ENCODE measurements around the gene ROR2.
"Not testable (repeated sequence)": the region's sequence is repeated elsewhere in the genome, so short reads cannot be mapped to it uniquely, and the experiment has no call there.

Gene ROR2

DNA sequence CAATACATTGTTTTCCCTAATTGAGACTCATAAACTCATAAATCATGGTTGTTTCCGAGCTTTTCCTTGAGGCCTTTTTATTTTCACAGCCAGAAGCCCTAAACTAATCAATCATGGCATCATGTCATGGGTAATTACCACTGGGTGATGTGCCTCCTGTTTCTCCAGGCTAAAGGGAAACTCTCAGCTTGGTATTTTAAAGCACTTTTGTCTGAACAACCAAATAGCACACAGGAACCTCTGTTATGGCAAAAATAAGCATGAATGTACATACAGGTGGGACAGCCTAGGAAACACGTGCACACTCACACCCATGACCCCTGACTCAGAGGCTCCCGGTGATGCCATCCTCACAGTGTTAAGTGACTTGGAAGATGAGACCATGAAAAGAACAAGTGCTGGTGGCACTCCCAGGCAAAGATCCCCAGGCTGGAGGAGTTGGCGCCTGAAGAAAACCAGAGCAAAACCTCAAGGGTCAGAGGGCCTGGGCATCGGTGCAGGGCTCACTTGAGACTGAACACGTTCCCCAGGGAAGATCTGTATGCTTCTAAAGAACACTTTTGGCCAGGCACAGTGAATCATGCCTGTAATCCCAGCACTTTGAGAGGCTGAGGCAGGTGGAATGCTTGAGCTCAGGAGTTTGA is 154.3 kb downstream of the ROR2 start:
- Histone ChIP-seq H3K36me3 (no peaks in the 10 kb centered on the region; the same call in 1 of the 2 replicates), H3K9me3 (no peaks in the 10 kb centered on the region), H3K4me1 (peaks cover 18% of the 10 kb centered on the region), H3K4me3 (ENCODE audit: low read depth, low read length) (no peak overlapping the region), H3K27me3 (no peaks in the 10 kb centered on the region)
- TF ChIP-seq, protein P1, sequence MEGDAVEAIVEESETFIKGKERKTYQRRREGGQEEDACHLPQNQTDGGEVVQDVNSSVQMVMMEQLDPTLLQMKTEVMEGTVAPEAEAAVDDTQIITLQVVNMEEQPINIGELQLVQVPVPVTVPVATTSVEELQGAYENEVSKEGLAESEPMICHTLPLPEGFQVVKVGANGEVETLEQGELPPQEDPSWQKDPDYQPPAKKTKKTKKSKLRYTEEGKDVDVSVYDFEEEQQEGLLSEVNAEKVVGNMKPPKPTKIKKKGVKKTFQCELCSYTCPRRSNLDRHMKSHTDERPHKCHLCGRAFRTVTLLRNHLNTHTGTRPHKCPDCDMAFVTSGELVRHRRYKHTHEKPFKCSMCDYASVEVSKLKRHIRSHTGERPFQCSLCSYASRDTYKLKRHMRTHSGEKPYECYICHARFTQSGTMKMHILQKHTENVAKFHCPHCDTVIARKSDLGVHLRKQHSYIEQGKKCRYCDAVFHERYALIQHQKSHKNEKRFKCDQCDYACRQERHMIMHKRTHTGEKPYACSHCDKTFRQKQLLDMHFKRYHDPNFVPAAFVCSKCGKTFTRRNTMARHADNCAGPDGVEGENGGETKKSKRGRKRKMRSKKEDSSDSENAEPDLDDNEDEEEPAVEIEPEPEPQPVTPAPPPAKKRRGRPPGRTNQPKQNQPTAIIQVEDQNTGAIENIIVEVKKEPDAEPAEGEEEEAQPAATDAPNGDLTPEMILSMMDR (IDR thresholded peaks at IDR 0.05; ENCODE audit: low read depth, low read length) = no peak
- no peak for DNase-seq

- H3K4me3 ChIP-seq (ENCODE audit: low read depth, low read length); H3K9me3 ChIP-seq; H3K27me3 ChIP-seq; H3K36me3 ChIP-seq; DNase-seq: not testable (repeated sequence)
- H3K4me1 ChIP-seq = peaks cover 18% of the 10 kb centered on the region
These were observed 156.7 kb downstream of the ROR2 start for GRCh38 chr9:91793371-91793770.

DNA sequence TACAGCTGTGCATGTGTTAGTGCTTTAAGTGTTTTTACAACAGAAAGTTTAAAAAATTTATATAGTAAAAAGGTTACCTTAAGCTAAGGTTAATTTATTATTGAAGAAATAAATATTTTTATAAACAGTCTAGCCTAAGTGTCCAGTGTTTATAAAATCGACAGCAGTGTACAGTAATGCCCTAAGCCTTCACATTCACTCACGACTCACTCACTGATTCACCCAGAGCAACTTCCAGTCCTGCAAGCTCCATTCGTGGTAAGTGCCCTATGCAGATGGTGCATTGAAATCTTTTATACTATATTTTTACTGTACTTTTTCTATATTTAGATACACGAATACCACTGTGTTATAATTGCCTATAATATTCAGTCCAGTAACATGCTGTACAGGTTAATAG is 159.1 kb downstream of the ROR2 start:
- TF ChIP-seq, protein P1 (IDR thresholded peaks at IDR 0.05; ENCODE audit: low read depth, low read length) = no peak
- H3K9me3 ChIP-seq = no peaks in the 10 kb centered on the region
- DNase-seq = no peak
- no peaks in the 10 kb centered on the region; the same call in 1 of the 2 replicates for H3K36me3 ChIP-seq
- peaks cover 16% of the 10 kb centered on the region for H3K4me1 ChIP-seq
- H3K27me3 ChIP-seq = no peaks in the 10 kb centered on the region
- H3K4me3 ChIP-seq (ENCODE audit: low read depth, low read length) = no peak overlapping the region

DNA sequence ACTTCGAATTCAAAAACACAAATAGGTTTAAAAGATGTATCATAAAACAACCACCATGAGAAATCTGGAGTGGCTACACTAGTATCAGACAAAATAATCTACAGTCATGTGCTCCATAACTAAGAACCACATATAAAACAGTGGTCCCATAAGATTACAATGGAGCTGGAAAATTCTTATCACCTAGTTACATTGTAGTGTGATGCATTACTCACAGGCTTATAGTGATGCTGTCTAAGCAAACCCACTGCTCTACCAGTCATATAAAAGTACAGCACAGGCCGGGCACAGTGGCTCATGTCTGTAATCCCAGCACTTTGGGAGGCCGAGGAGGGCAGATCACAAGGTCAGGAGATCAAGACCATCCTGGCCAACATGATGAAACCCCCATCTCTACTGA is 160.1 kb downstream of the ROR2 start:
- no peak for DNase-seq
- Histone ChIP-seq H3K27me3 (no peaks in the 10 kb centered on the region), H3K4me1 (peaks cover 7% of the 10 kb centered on the region), H3K36me3 (no peaks in the 10 kb centered on the region; the same call in 1 of the 2 replicates), H3K9me3 (no peaks in the 10 kb centered on the region), H3K4me3 (ENCODE audit: low read depth, low read length) (no peak overlapping the region)
- TF ChIP-seq, protein P1 (IDR thresholded peaks at IDR 0.05; ENCODE audit: low read depth, low read length) = no peak

GRCh38 chr9:91787931-91788330 is 162.1 kb downstream of the ROR2 start:
- H3K4me3 ChIP-seq (ENCODE audit: low read depth, low read length) = no peak overlapping the region
- DNase-seq = no peak
- H3K36me3 ChIP-seq = no peaks in the 10 kb centered on the region
- H3K4me1 ChIP-seq = no peaks in the 10 kb centered on the region
- H3K27me3 ChIP-seq = no peaks in the 10 kb centered on the region
- H3K9me3 ChIP-seq = no peaks in the 10 kb centered on the region
- TF ChIP-seq, protein P1 (IDR thresholded peaks at IDR 0.05; ENCODE audit: low read depth, low read length) = no peak

- TF ChIP-seq, protein P1 (IDR thresholded peaks at IDR 0.05; ENCODE audit: low read depth, low read length) = no peak
- no peak for DNase-seq
- Histone ChIP-seq H3K27me3 (no peaks in the 10 kb centered on the region), H3K9me3 (no peaks in the 10 kb centered on the region), H3K4me1 (no peaks in the 10 kb centered on the region), H3K4me3 (ENCODE audit: low read depth, low read length) (no peak overlapping the region), H3K36me3 (no peaks in the 10 kb centered on the region)
These were observed 163.7 kb downstream of the ROR2 start for GRCh38 chr9:91786132-91786896.

All from BE2C (cell line).